HG03159 (cell line): Measurements from ENCODE around the gene PTPRG.

ENCODE experiments used
- ATAC-seq: cut with Tn5 transposase; IDR thresholded peaks from one replicate; pipeline ENCODE4 v1.9.1; 2021; ENCODE audit warnings: mild to moderate bottlenecking, moderate library complexity; ENCODE audit not compliant: unreplicated experiment

Gene PTPRG

GRCh38 chr3:61938878-61939549 is 377.6 kb downstream of the PTPRG start:
- no peak for ATAC-seq

- no peak for ATAC-seq
Observed at GRCh38 chr3:61940236-61940635, 378.9 kb downstream of the PTPRG start.

GRCh38 chr3:61943975-61944374 is 382.6 kb downstream of the PTPRG start:
- no peak for ATAC-seq

- ATAC-seq, result no peak
Observed at GRCh38 chr3:61944726-61945125, 383.4 kb downstream of the PTPRG start.

GRCh38 chr3:61945657-61946056 is 384.3 kb downstream of the PTPRG start:
- no peak for ATAC-seq

- ATAC-seq, result no peak
Observed at GRCh38 chr3:61946570-61947324, 385.4 kb downstream of the PTPRG start.

- ATAC-seq, result no peak
Observed at GRCh38 chr3:61947456-61947855, 386.1 kb downstream of the PTPRG start.

GRCh38 chr3:61948699-61949305 is 387.4 kb downstream of the PTPRG start:
- ATAC-seq, result no peak

- no peak for ATAC-seq
Observed at GRCh38 chr3:61954097-61954540, 392.7 kb downstream of the PTPRG start.

- ATAC-seq, result no peak
Observed at GRCh38 chr3:61955483-61955882, 394.1 kb downstream of the PTPRG start.

GRCh38 chr3:61956236-61956635 is 394.9 kb downstream of the PTPRG start:
- ATAC-seq, result no peak

GRCh38 chr3:61957259-61957658 is 395.9 kb downstream of the PTPRG start:
- ATAC-seq, result no peak

- no peak for ATAC-seq
Observed at GRCh38 chr3:61960976-61961375, 399.6 kb downstream of the PTPRG start.

GRCh38 chr3:61961900-61962299 is 400.5 kb downstream of the PTPRG start:
- no peak for ATAC-seq

- no peak for ATAC-seq
Observed at GRCh38 chr3:61964566-61964965, 403.2 kb downstream of the PTPRG start.

GRCh38 chr3:61965770-61966131 is 404.4 kb downstream of the PTPRG start:
- no peak for ATAC-seq

GRCh38 chr3:61966200-61966599 is 404.8 kb downstream of the PTPRG start:
- no peak for ATAC-seq

- no peak for ATAC-seq
Observed at GRCh38 chr3:61967019-61967418, 405.6 kb downstream of the PTPRG start.

GRCh38 chr3:61967937-61968336 is 406.6 kb downstream of the PTPRG start:
- ATAC-seq, result no peak

- no peak for ATAC-seq
Observed at GRCh38 chr3:61974662-61975061, 413.3 kb downstream of the PTPRG start.

- no peak for ATAC-seq
Observed at GRCh38 chr3:61975199-61975598, 413.8 kb downstream of the PTPRG start.

- no peak for ATAC-seq
Observed at GRCh38 chr3:61975936-61976335, 414.6 kb downstream of the PTPRG start.
